ENCODE data around the gene RHBDL1. TPM values are rescaled to one million over a fixed set of nuclear protein-coding genes. Genes with fewer than 3 reads are reported as not detected.

RHBDL1 gene
- total and polyA plus RNA-seq, 9 of the 15 experiments (the other 6 are each of a cell fraction or from before 2014, with no cell fraction given): 0.03 to 5.6 (median 1.3) TPM; not detected in 1

DNA sequence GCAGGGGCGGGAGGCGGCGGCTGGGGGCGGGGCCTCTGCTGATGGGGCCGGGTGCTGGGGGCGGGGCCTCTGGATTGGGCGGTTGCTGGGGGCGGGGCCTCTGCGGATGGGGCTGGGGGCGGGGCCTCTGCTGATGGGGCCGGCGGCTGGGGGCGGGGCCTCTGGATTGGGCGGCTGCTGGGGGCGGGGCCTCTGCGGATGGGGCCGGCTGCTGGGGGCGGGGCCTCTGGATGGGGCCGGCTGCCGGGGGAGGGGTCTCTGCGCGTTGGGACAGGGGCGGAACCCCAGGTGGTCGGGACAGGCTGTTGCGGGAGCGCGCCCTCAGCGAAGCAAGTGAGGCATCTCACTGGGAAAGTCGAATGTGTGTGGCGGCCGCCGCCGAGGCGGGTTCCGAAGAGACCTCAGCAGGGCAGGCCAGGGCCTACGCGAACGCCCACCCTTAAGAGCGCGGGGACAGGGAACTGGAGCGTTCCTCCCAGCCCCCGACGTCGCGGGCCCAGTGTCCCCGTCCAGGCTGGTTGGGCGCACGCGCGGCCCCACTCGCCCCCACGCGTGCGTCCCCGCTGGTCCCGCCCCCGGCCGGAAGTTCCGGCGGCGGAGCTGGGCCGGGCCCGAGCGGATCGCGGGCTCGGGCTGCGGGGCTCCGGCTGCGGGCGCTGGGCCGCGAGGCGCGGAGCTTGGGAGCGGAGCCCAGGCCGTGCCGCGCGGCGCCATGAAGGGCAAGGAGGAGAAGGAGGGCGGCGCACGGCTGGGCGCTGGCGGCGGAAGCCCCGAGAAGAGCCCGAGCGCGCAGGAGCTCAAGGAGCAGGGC lies 4.5 kb downstream of the RHBDL1 start, which contains the start of gene STUB1 (continued):
- TF ChIP-seq, protein P1, sequence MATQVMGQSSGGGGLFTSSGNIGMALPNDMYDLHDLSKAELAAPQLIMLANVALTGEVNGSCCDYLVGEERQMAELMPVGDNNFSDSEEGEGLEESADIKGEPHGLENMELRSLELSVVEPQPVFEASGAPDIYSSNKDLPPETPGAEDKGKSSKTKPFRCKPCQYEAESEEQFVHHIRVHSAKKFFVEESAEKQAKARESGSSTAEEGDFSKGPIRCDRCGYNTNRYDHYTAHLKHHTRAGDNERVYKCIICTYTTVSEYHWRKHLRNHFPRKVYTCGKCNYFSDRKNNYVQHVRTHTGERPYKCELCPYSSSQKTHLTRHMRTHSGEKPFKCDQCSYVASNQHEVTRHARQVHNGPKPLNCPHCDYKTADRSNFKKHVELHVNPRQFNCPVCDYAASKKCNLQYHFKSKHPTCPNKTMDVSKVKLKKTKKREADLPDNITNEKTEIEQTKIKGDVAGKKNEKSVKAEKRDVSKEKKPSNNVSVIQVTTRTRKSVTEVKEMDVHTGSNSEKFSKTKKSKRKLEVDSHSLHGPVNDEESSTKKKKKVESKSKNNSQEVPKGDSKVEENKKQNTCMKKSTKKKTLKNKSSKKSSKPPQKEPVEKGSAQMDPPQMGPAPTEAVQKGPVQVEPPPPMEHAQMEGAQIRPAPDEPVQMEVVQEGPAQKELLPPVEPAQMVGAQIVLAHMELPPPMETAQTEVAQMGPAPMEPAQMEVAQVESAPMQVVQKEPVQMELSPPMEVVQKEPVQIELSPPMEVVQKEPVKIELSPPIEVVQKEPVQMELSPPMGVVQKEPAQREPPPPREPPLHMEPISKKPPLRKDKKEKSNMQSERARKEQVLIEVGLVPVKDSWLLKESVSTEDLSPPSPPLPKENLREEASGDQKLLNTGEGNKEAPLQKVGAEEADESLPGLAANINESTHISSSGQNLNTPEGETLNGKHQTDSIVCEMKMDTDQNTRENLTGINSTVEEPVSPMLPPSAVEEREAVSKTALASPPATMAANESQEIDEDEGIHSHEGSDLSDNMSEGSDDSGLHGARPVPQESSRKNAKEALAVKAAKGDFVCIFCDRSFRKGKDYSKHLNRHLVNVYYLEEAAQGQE (IDR thresholded peaks at IDR 0.05; ENCODE audit: borderline replicate concordance): no peak
- TF ChIP-seq, protein P1 (CRISPR knock-in tag; IDR thresholded peaks at IDR 0.05; ENCODE audit: low read depth): peak; percentile 62; the same call in 1 of the 2 replicates
- TF ChIP-seq HCFC1 (IDR thresholded peaks at IDR 0.05; ENCODE audit: low read depth, low read length) (0 out of 2 replicates have a peak, but pooled peaks have one; percentile 27), MCM7 (IDR thresholded peaks at IDR 0.05) (no peak), CREB1 (IDR thresholded peaks at IDR 0.05) (no peak), CREB1 (CRISPR knock-in tag; IDR thresholded peaks at IDR 0.05) (0 out of 2 replicates have a peak, but pooled peaks have one; percentile 21), KLF13 (tag; IDR thresholded peaks at IDR 0.05; ENCODE audit: borderline replicate concordance, low read depth) (peak; percentile 69; the same call in 1 of the 2 replicates), CBX1 (IDR thresholded peaks at IDR 0.05; ENCODE audit: low read depth) (0 out of 2 replicates have a peak, but pooled peaks have one; percentile 20), POLR2AphosphoS5 (IDR thresholded peaks at IDR 0.05; ENCODE audit: control insufficient read depth, insufficient read depth, low read depth, low read length) (no peak), SUPT5H (IDR thresholded peaks at IDR 0.05) (peak; percentile 23), GATAD2B (IDR thresholded peaks at IDR 0.05; ENCODE audit: borderline replicate concordance) (peak; percentile 93), RBFOX2 (IDR thresholded peaks at IDR 0.05; ENCODE audit: low read depth, low read length) (peak; percentile 76), JUN (IDR thresholded peaks at IDR 0.05; ENCODE audit: borderline replicate concordance, low read depth, low read length) (0 out of 2 replicates have a peak, but pooled peaks have one; percentile 25), JUN (CRISPR knock-in tag; IDR thresholded peaks at IDR 0.05; ENCODE audit: borderline replicate concordance) (no peak), EP400 (IDR thresholded peaks at IDR 0.05) (peak; percentile 42; the same call in 1 of the 2 replicates)
- TF ChIP-seq, protein P2, sequence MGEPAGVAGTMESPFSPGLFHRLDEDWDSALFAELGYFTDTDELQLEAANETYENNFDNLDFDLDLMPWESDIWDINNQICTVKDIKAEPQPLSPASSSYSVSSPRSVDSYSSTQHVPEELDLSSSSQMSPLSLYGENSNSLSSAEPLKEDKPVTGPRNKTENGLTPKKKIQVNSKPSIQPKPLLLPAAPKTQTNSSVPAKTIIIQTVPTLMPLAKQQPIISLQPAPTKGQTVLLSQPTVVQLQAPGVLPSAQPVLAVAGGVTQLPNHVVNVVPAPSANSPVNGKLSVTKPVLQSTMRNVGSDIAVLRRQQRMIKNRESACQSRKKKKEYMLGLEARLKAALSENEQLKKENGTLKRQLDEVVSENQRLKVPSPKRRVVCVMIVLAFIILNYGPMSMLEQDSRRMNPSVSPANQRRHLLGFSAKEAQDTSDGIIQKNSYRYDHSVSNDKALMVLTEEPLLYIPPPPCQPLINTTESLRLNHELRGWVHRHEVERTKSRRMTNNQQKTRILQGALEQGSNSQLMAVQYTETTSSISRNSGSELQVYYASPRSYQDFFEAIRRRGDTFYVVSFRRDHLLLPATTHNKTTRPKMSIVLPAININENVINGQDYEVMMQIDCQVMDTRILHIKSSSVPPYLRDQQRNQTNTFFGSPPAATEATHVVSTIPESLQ (CRISPR knock-in tag; IDR thresholded peaks at IDR 0.05): peak; percentile 45; the same call in 1 of the 2 replicates
- TF ChIP-seq, protein P3, sequence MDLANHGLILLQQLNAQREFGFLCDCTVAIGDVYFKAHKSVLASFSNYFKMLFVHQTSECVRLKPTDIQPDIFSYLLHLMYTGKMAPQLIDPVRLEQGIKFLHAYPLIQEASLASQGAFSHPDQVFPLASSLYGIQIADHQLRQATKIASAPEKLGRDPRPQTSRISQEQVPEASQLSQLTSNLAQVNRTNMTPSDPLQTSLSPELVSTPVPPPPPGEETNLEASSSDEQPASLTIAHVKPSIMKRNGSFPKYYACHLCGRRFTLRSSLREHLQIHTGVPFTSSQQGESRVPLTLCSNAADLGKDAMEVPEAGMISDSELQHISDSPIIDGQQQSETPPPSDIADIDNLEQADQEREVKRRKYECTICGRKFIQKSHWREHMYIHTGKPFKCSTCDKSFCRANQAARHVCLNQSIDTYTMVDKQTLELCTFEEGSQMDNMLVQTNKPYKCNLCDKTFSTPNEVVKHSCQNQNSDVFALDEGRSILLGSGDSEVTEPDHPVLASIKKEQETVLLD (IDR thresholded peaks at IDR 0.05): 0 out of 2 replicates have a peak, but pooled peaks have one; percentile 62

All from K562 (cell line).